OCI-LY3 (cell line): ENCODE results near the gene IFNB1.

ENCODE experiments used
- H2AFZ ChIP-seq: fragments of 200-600, 300-600 bp; shearing (Covaris generic); 2 replicates; pipeline ENCODE4 v1.6.0; 2014; ENCODE audit warnings: antibody characterized with exemption, low read depth, low read length
- H3K27ac ChIP-seq: fragments of 200-600, 300-600 bp; sonication (generic); 2 replicates; pipeline ENCODE4 v1.5.1; 2014; ENCODE audit warnings: mild to moderate bottlenecking, low read length, moderate library complexity, mixed read lengths
- H3K27me3 ChIP-seq: fragments of 200-600, 300-600 bp; sonication (generic); 2 replicates; pipeline ENCODE4 v1.6.1; 2014; ENCODE audit warnings: low read depth, low read length, mixed read lengths
- H3K36me3 ChIP-seq: fragments of 200-600, 300-600 bp; sonication (generic); replicated peaks from 2 replicates; pipeline ENCODE3; 2014; ENCODE audit warnings: low read depth, low read length, mixed read lengths
- H3K4me1 ChIP-seq: fragments of 300-600, 200-600 bp; sonication (generic); 2 replicates; pipeline ENCODE4 v1.6.1; 2014; ENCODE audit warnings: low read length, mixed read lengths
- H3K4me2 ChIP-seq: fragments of 200-600, 300-600 bp; sonication (generic); 2 replicates; pipeline ENCODE4 v1.6.1; 2014; ENCODE audit warnings: low read length, mixed read lengths
- H3K4me3 ChIP-seq: fragments of 300-600, 200-600 bp; sonication (generic); 2 replicates; pipeline ENCODE4 v1.5.1; 2014; ENCODE audit warnings: antibody characterized with exemption, mild to moderate bottlenecking, low read length, moderate library complexity
- H3K79me2 ChIP-seq: fragments of 300-600, 200-600 bp; shearing (Covaris generic); 2 replicates; pipeline ENCODE4 v1.6.1; 2014; ENCODE audit warnings: mild to moderate bottlenecking, low read length, mixed read lengths
- H3K9ac ChIP-seq: fragments of 300-600, 200-600 bp; shearing (Covaris generic); 2 replicates; pipeline ENCODE4 v1.6.0; 2014; ENCODE audit warnings: mild to moderate bottlenecking, low read length, moderate library complexity
- H3K9me3 ChIP-seq: fragments of 200-600, 300-600 bp; shearing (Covaris generic); 2 replicates; pipeline ENCODE4 v1.6.1; 2014; ENCODE audit warnings: low read length, mixed read lengths; ENCODE audit not compliant: insufficient read depth
- H4K20me1 ChIP-seq: fragments of 200-600, 300-600 bp; sonication (generic); 2 replicates; pipeline ENCODE4 v1.6.1; 2016; ENCODE audit warnings: low read length, mixed read lengths; ENCODE audit not compliant: insufficient read depth
- CTCF ChIP-seq: fragments of 200-600, 300-600 bp; sonication (generic); IDR thresholded peaks from 2 replicates; pipeline ENCODE4 v1.5.1; 2014; ENCODE audit warnings: antibody characterized with exemption, low read length, low read depth
- EZH2phosphoT487 ChIP-seq: fragments of 200-600 bp; shearing (Covaris generic); IDR thresholded peaks from 2 replicates; pipeline ENCODE4 v1.6.1; 2018; ENCODE audit warnings: antibody characterized with exemption, mixed run types, low read depth

The IFNB1 gene

GRCh38 chr9:21056931-21057330 lies 20.8 kb downstream of the IFNB1 start:
- no peak overlapping the region for H3K27ac ChIP-seq
- no peaks in the 10 kb centered on the region for H3K27me3 ChIP-seq
- no peak overlapping the region for H3K9ac ChIP-seq
- no peaks in the 10 kb centered on the region for H3K9me3 ChIP-seq
- no peaks in the 10 kb centered on the region for H3K79me2 ChIP-seq
- TF ChIP-seq EZH2phosphoT487 (no peak), CTCF (no peak)
- H3K4me1 ChIP-seq = peaks cover 9% of the 10 kb centered on the region
- no peaks in the 10 kb centered on the region for H4K20me1 ChIP-seq
- H2AFZ ChIP-seq = no peak overlapping the region
- H3K36me3 ChIP-seq = no peaks in the 10 kb centered on the region
- no peak overlapping the region for H3K4me3 ChIP-seq
- no peak overlapping the region for H3K4me2 ChIP-seq

- Histone ChIP-seq H3K4me1 (peaks cover 5% of the 10 kb centered on the region; the same call in 1 of the 2 replicates), H2AFZ (no peak overlapping the region), H4K20me1 (no peaks in the 10 kb centered on the region), H3K4me2 (no peak overlapping the region), H3K36me3 (no peaks in the 10 kb centered on the region), H3K9ac (no peak overlapping the region), H3K27me3 (no peaks in the 10 kb centered on the region), H3K27ac (no peak overlapping the region), H3K9me3 (no peaks in the 10 kb centered on the region), H3K4me3 (no peak overlapping the region), H3K79me2 (no peaks in the 10 kb centered on the region)
- TF ChIP-seq CTCF (no peak), EZH2phosphoT487 (no peak)
These were observed 23.9 kb downstream of the IFNB1 start for GRCh38 chr9:21053851-21054250.

GRCh38 chr9:21047281-21047691 lies 30.5 kb downstream of the IFNB1 start:
- Histone ChIP-seq H3K27ac (no peak overlapping the region), H3K4me3 (no peak overlapping the region), H3K36me3 (no peaks in the 10 kb centered on the region), H3K4me1 (peaks cover 7% of the 10 kb centered on the region; the same call in 1 of the 2 replicates), H3K27me3 (no peaks in the 10 kb centered on the region), H4K20me1 (no peaks in the 10 kb centered on the region), H3K9me3 (no peaks in the 10 kb centered on the region), H2AFZ (no peak overlapping the region), H3K79me2 (no peaks in the 10 kb centered on the region), H3K4me2 (no peak overlapping the region), H3K9ac (no peak overlapping the region)
- TF ChIP-seq EZH2phosphoT487 = no peak
- TF ChIP-seq CTCF = no peak

GRCh38 chr9:21043841-21044240 lies 33.9 kb downstream of the IFNB1 start:
- no peak overlapping the region for H3K4me2 ChIP-seq
- H3K27ac ChIP-seq = no peak overlapping the region
- no peak overlapping the region for H2AFZ ChIP-seq
- no peak overlapping the region for H3K9ac ChIP-seq
- no peaks in the 10 kb centered on the region for H3K27me3 ChIP-seq
- no peaks in the 10 kb centered on the region for H3K9me3 ChIP-seq
- no peaks in the 10 kb centered on the region for H3K36me3 ChIP-seq
- no peak for TF ChIP-seq CTCF
- TF ChIP-seq EZH2phosphoT487 = no peak
- H3K4me3 ChIP-seq = no peak overlapping the region
- H3K79me2 ChIP-seq = no peaks in the 10 kb centered on the region
- peaks cover 2% of the 10 kb centered on the region; the same call in 1 of the 2 replicates for H3K4me1 ChIP-seq
- no peaks in the 10 kb centered on the region for H4K20me1 ChIP-seq
